Stomach (tissue), 4 donors: ENCODE results near the gene OR10G3.

Experiments
- EP300 ChIP-seq: sonication (generic); formaldehyde crosslinking; IDR thresholded peaks from one replicate; pipeline ENCODE4 v1.6.1; 2017; ENCODE audit warnings: antibody characterized with exemption
- POLR2A ChIP-seq, 4 donors: fragments of 450-650 bp; IDR thresholded peaks; one replicate each; pipeline ENCODE4 v1.6.1; 2016; ENCODE audit warnings: antibody characterized with exemption in 4 of 4, control low read depth in 2 of 4, mild to moderate bottlenecking in 1 of 4, moderate library complexity in 1 of 4
- POLR2AphosphoS5 ChIP-seq, 3 donors: sonication (generic); formaldehyde crosslinking; IDR thresholded peaks; one replicate each; pipeline ENCODE4 v1.6.1; 2016; ENCODE audit warnings: antibody characterized with exemption in 3 of 3
- TF ChIP-seq, protein P1 (sequence below), 7 experiments: fragments of 450-650 bp in 4 of 7; fragments of 200-600 bp in 3 of 7; sonication (generic) in 3 of 7; IDR thresholded peaks; one replicate each; pipeline ENCODE4 v1.5.1; 2016 to 2019; ENCODE audit warnings: antibody characterized with exemption in 7 of 7, control low read depth in 2 of 7, mild to moderate bottlenecking in 1 of 7

DNA sequence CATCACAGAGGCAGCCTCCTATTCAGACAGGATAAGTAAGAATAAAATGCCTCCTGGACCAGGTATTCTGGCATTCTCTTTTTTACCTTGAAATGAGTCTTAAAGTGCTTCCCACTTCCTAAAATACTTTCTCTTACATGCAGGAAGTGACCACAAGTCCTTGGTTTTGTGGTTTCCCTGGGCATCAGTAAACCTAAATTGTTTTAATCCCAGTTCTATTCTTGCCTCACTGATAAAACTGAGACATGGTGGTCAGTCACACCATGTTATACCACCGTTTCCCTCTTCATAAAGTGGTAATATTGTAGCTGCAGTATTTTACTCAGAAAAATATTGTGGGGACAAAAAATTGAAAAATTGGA is 52.6 kb downstream of the OR10G3 start:
- TF ChIP-seq, protein P1, sequence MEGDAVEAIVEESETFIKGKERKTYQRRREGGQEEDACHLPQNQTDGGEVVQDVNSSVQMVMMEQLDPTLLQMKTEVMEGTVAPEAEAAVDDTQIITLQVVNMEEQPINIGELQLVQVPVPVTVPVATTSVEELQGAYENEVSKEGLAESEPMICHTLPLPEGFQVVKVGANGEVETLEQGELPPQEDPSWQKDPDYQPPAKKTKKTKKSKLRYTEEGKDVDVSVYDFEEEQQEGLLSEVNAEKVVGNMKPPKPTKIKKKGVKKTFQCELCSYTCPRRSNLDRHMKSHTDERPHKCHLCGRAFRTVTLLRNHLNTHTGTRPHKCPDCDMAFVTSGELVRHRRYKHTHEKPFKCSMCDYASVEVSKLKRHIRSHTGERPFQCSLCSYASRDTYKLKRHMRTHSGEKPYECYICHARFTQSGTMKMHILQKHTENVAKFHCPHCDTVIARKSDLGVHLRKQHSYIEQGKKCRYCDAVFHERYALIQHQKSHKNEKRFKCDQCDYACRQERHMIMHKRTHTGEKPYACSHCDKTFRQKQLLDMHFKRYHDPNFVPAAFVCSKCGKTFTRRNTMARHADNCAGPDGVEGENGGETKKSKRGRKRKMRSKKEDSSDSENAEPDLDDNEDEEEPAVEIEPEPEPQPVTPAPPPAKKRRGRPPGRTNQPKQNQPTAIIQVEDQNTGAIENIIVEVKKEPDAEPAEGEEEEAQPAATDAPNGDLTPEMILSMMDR (IDR thresholded peaks at IDR 0.05): no peak
- no peak for TF ChIP-seq POLR2A (IDR thresholded peaks at IDR 0.05)
- no peak for TF ChIP-seq POLR2AphosphoS5 (IDR thresholded peaks at IDR 0.05)
- no peak for TF ChIP-seq EP300
